Measurements from ENCODE around the gene KANK3. TPM values are rescaled to one million over a fixed set of nuclear protein-coding genes. Genes with fewer than 3 reads are reported as not detected.

Gene KANK3
- total RNA-seq, 1 experiment from 2014 or later, result 1.2 TPM

DNA sequence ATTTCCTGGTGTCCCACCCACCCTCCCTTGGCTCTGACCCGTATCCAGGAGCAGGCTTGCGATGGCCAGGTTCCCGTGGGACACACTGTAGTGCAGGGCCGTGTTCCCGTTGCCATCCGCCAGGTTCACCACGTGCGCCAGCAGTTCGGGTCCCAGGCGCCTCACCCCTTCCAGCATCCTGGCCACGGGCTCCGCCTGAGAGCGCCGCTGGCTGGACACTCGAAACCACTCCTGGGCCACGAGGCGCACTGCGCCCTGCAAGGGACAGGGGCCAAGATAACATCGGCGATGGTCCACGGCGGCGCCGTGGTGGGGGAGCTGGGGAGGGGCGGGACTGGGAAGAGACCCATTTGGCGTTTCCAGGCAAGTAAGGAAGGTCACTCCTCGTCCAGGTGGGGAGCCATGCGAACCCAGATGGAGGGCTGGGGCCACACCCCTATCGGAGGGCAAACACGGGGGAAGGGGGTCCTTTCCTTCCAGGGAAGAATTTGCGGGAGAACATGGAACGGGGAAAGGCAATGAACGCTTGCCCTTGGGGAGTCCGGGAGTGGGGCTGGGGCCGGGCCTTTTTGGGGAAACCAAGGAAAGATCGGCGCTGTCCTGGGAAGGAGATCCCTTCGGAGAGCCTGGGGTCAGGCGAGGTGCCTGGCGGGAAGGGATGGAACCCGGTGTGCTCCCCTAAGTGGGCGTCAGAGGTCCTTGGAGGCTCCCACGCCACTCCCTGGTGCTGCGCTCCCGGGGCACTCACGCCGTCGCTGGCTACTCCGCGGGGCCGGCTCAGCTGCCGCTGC is 9.9 kb downstream of the KANK3 start:
- Mint-ChIP-seq H3K9me3 (ENCODE audit: unreplicated experiment) (no peaks in the 10 kb centered on the region), H3K4me1 (ENCODE audit: insufficient read depth, unreplicated experiment) (no peaks in the 10 kb centered on the region), H3K36me3 (ENCODE audit: insufficient read depth, unreplicated experiment) (no peaks in the 10 kb centered on the region), H3K4me3 (ENCODE audit: unreplicated experiment) (no peak overlapping the region), H3K27ac (ENCODE audit: low read depth, unreplicated experiment) (no peak overlapping the region), H3K27me3 (ENCODE audit: insufficient read depth, unreplicated experiment) (no peaks in the 10 kb centered on the region)
- DNase-seq (ENCODE audit: unreplicated experiment), result no peak
- TF ChIP-seq, protein P1, sequence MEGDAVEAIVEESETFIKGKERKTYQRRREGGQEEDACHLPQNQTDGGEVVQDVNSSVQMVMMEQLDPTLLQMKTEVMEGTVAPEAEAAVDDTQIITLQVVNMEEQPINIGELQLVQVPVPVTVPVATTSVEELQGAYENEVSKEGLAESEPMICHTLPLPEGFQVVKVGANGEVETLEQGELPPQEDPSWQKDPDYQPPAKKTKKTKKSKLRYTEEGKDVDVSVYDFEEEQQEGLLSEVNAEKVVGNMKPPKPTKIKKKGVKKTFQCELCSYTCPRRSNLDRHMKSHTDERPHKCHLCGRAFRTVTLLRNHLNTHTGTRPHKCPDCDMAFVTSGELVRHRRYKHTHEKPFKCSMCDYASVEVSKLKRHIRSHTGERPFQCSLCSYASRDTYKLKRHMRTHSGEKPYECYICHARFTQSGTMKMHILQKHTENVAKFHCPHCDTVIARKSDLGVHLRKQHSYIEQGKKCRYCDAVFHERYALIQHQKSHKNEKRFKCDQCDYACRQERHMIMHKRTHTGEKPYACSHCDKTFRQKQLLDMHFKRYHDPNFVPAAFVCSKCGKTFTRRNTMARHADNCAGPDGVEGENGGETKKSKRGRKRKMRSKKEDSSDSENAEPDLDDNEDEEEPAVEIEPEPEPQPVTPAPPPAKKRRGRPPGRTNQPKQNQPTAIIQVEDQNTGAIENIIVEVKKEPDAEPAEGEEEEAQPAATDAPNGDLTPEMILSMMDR (IDR thresholded peaks at IDR 0.05; ENCODE audit: unreplicated experiment), result no peak
- CTCF ChIA-PET, result interaction anchor here (0.9 to 2.3 kb wide), 4 partner anchors 8 to 174 kb away, joined by 3 to 12 read pairs (median 8); no protein-coding TSS in a partner anchor
- no TSS peak for BruUV-seq (replicated peaks)
- POLR2A ChIA-PET, result interaction anchor here (4.4 kb wide), 1 partner anchor 10 kb away, joined by 70 read pairs; the partner anchor contains the start of genes NDUFA7 and RPS28
- intact Hi-C loops (cut with micrococcal nuclease), result no loop called here

DNA sequence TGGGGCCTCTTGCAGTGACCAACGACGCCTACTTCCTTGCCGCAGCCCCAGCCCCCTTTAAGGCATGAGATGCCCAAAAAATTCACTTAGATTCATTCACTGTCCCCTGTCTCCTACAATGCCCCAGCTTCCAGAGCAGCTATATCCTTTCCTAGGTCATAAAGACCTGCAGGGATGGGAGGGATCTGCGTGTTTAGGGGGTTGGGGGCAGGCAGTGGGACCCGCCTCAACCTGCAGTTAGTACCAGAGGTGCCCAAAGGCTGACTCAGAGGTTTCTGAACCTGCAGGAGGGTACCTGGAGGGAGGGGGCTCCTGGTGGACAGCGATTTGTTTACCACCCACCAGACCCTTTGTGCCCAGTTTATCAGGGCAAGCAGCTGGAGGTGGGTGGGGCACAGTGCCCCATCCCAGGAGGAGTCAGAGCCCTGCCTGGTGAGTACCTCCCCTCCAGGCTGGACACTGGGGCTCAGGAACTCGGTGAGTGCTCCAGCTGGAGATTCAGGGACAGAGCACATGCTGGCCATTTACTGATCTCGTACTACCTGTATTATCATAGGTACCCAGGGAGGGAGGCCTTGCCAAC is 11.7 kb downstream of the KANK3 start:
- intact Hi-C loops (cut with micrococcal nuclease), result no loop called here
- H3K4me1 Mint-ChIP-seq (ENCODE audit: insufficient read depth, unreplicated experiment), result no peaks in the 10 kb centered on the region
- no peak for DNase-seq (ENCODE audit: unreplicated experiment)
- ChIA-PET CTCF (interaction anchor here (1.0 kb wide), 2 partner anchors 13 to 62 kb away, joined by 3 read pairs; no protein-coding TSS in a partner anchor), POLR2A (interaction anchor here (1.4 kb wide), 1 partner anchor 10 kb away, joined by 6 read pairs; the partner anchor contains the start of genes NDUFA7 and RPS28)
- H3K27ac Mint-ChIP-seq (ENCODE audit: low read depth, unreplicated experiment), result no peak overlapping the region
- H3K9me3 Mint-ChIP-seq (ENCODE audit: unreplicated experiment), result no peaks in the 10 kb centered on the region
- no peaks in the 10 kb centered on the region for H3K27me3 Mint-ChIP-seq (ENCODE audit: insufficient read depth, unreplicated experiment)
- H3K36me3 Mint-ChIP-seq (ENCODE audit: insufficient read depth, unreplicated experiment), result no peaks in the 10 kb centered on the region
- no peak overlapping the region for H3K4me3 Mint-ChIP-seq (ENCODE audit: unreplicated experiment)
- TF ChIP-seq, protein P1 (IDR thresholded peaks at IDR 0.05; ENCODE audit: unreplicated experiment), result no peak
- BruUV-seq (replicated peaks), result no TSS peak

DNA sequence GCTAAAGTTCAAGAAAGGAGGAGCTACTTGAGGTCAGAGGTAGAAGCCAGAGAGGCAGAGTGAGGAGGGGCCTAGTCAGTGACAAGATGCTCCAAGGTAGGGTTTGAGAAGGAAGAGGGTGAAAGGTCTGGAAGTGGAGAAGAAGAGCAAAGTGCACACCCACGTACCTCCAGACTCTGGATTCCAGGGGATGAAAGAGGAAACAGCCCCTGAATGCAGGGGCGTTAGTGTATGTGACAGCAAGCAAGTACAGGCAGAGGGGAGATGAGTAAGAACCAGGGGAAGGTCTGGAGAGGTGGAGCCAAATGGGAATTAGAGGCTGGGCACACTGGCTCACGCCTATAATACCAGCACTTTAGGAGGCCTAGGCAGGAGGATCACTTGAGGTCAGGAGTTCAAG is 13.1 kb downstream of the KANK3 start:
- Mint-ChIP-seq H3K36me3 (ENCODE audit: insufficient read depth, unreplicated experiment) (peaks cover 9% of the 10 kb centered on the region), H3K27me3 (ENCODE audit: insufficient read depth, unreplicated experiment) (no peaks in the 10 kb centered on the region), H3K9me3 (ENCODE audit: unreplicated experiment) (no peaks in the 10 kb centered on the region), H3K4me1 (ENCODE audit: insufficient read depth, unreplicated experiment) (no peaks in the 10 kb centered on the region), H3K4me3 (ENCODE audit: unreplicated experiment) (no peak overlapping the region), H3K27ac (ENCODE audit: low read depth, unreplicated experiment) (no peak overlapping the region)
- no TSS peak for BruUV-seq (replicated peaks)
- DNase-seq (ENCODE audit: unreplicated experiment), result no peak
- intact Hi-C loops (cut with micrococcal nuclease), result no loop called here
- TF ChIP-seq, protein P1 (IDR thresholded peaks at IDR 0.05; ENCODE audit: unreplicated experiment), result no peak
- CTCF ChIA-PET, result no interaction called here
- POLR2A ChIA-PET, result interaction anchor here (1.4 kb wide), 1 partner anchor 9 kb away, joined by 6 read pairs; the partner anchor contains the start of genes NDUFA7 and RPS28

DNA sequence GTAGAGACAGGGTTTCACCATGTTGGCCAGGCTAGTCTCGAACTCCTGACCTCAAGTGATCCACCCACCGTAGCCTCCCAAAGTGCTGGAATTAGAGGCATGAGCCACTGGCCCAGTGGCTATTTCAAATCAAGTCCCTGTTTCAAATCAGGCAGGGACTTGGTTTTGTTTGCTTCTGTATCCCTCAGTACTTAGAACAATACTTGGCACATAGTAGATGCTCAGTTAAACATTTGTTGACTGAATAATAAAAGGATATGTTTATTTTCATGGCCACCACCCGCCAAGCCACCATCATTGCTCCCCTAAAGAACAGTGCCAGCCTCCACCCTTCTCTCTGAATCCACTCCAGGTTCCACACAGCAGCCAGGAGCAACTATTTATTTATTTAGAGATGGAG is 17.6 kb downstream of the KANK3 start:
- H3K4me1 Mint-ChIP-seq (ENCODE audit: insufficient read depth, unreplicated experiment), result no peaks in the 10 kb centered on the region
- peaks cover 51% of the 10 kb centered on the region for H3K36me3 Mint-ChIP-seq (ENCODE audit: insufficient read depth, unreplicated experiment)
- H3K27ac Mint-ChIP-seq (ENCODE audit: low read depth, unreplicated experiment), result no peak overlapping the region
- BruUV-seq (replicated peaks), result no TSS peak
- TF ChIP-seq, protein P1 (IDR thresholded peaks at IDR 0.05; ENCODE audit: unreplicated experiment), result no peak
- CTCF ChIA-PET, result interaction anchor here (0.6 to 0.8 kb wide), 2 partner anchors 8 to 252 kb away, joined by 6 read pairs; no protein-coding TSS in a partner anchor
- intact Hi-C loops (cut with micrococcal nuclease), result no loop called here
- H3K9me3 Mint-ChIP-seq (ENCODE audit: unreplicated experiment), result no peaks in the 10 kb centered on the region
- POLR2A ChIA-PET, result interaction anchor here (6.7 kb wide), 1 partner anchor 10 kb away, joined by 70 read pairs; no protein-coding TSS in a partner anchor
- no peaks in the 10 kb centered on the region for H3K27me3 Mint-ChIP-seq (ENCODE audit: insufficient read depth, unreplicated experiment)
- H3K4me3 Mint-ChIP-seq (ENCODE audit: unreplicated experiment), result no peak overlapping the region
- DNase-seq (ENCODE audit: unreplicated experiment), result no peak
